Activated CD8-positive, alpha-beta memory T cell treated with anti-CD3 and anti-CD28 coated beads, Interleukin-2, amount 10 ng/mL, durations not matched to agents 7 days and 5 days (primary cell): Measurements from ENCODE around the gene PLA2G12B. TPM values are rescaled to one million over a fixed set of nuclear protein-coding genes. Genes with fewer than 3 reads are reported as not detected.
"Not testable (repeated sequence)": the region's sequence is repeated elsewhere in the genome, so short reads cannot be mapped to it uniquely, and the experiment has no call there.

Experiments
- ATAC-seq: fragments of 150-1000 bp; cut with Tn5 transposase; one replicate; pipeline ENCODE4 v1.10.0; 2021; ENCODE audit warnings: moderate library complexity
- CTCF ChIA-PET: fragments of 350-600 bp; sonication (Branson Sonifier 250); formaldehyde crosslinking; loops from one replicate; lab custom pipeline; 2021; ENCODE audit warnings: antibody characterized with exemption; lab: Charles Lee
- DNase-seq: peaks from one replicate; pipeline ENCODE4 v3.0.0-alpha.2; 2020
- H3K27ac Mint-ChIP-seq: one replicate; pipeline ENCODE4 v1.8.0; 2021; ENCODE audit warnings: mild to moderate bottlenecking, mixed read lengths
- H3K27me3 Mint-ChIP-seq: one replicate; pipeline ENCODE4 v1.8.0; 2021; ENCODE audit warnings: mixed read lengths
- H3K36me3 Mint-ChIP-seq: one replicate; pipeline ENCODE4 v1.8.0; 2021; ENCODE audit warnings: mild to moderate bottlenecking, mixed read lengths
- H3K4me1 Mint-ChIP-seq: one replicate; pipeline ENCODE4 v1.8.0; 2021; ENCODE audit warnings: mixed read lengths
- H3K4me3 Mint-ChIP-seq: one replicate; pipeline ENCODE4 v1.8.0; 2021; ENCODE audit warnings: mild to moderate bottlenecking, moderate library complexity, mixed read lengths
- H3K9me3 Mint-ChIP-seq: one replicate; pipeline ENCODE4 v1.8.0; 2022; ENCODE audit warnings: low read depth, mixed read lengths
- total RNA-seq, 2 experiments: library from RNA; stranded (reverse); gene quantifications; one replicate each; pipeline ENCODE4 v1.2.3, GENCODE V29; 2021

PLA2G12B gene, protein sequence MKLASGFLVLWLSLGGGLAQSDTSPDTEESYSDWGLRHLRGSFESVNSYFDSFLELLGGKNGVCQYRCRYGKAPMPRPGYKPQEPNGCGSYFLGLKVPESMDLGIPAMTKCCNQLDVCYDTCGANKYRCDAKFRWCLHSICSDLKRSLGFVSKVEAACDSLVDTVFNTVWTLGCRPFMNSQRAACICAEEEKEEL
- not detected for total RNA-seq

DNA sequence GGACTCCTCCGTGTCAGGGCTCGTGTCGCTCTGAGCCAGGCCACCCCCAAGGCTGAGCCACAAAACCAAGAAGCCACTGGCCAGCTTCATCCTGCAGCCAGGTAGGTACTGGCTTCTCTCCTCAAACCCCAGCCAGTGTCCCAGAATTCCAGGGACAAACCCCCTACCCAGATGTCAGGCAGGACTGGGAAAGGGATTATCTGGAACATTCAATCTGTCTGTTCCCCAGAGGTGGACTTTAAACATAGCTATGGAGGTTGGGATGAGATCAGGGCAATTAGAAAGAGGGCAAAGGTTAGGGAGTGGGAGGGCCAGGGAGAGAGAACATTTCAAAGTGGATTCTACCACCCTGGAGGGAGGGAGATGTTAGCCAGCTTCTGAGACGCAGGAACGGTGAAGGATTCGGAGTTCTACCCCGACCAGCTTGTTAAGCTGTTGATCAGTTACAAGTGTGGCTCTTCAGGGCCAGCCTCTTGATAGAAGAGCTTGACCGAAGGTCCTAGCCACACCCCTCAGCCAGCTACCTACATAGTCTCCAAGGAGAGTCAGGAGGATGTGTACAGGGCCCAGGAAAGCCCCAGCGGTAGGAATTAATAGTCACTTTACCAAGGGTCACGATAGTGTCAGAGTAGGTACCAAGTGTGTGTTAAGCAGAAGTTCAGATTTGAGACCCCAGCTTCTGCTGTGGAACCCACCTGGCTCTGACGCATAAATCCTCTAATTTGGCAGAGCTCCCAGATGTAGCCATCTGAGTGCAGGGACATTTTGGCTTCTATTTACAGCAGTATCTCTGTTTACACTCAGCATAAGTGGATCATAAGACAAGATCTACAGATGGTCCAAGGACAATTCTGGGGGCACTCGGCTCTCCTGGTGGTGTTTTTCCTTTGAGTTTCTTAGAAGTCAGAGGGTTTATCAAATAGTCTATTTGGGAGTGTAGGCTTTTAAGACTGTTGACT lies at the start of gene PLA2G12B:
TSS of gene PLA2G12B (minus strand) at position 211 of the 959 bp plus-strand sequence. CDS start at position 90, 121 bp downstream.
- Mint-ChIP-seq H3K27ac (no peak within 1 kb of the TSS), H3K4me1 (no peaks in the 10 kb centered on the region), H3K4me3 (no peak within 1 kb of the TSS), H3K27me3 (peaks cover 35% of the 10 kb centered on the region), H3K9me3 (no peaks in the 10 kb centered on the region), H3K36me3 (no peaks in the 10 kb centered on the region)
- no peak for DNase-seq
- no peak for ATAC-seq
- CTCF ChIA-PET, result interaction anchor here (0.7 kb wide), 1 partner anchor 290 kb away, joined by 4 read pairs; no protein-coding TSS in a partner anchor

DNA sequence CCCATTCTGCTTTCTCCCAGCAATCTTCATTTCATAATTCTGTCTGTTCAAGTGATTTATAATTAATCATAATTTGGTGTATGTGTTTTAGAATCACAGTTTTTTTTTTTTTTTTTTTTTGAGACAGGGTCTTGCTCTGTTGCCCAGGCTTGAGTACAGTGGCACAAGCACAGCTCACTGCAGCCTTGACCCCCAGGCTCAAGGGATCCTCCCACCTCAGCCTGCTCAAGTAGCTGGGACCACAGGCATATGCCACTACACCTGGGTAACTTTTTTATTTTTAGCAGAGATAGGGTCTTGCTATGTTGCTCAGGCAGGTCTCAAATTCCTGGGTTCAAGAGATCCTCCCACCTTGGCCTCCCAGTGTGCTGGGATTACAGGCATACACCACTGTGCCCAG lies 49.2 kb upstream of the PLA2G12B start:
- no peaks in the 10 kb centered on the region for H3K4me1 Mint-ChIP-seq
- no peaks in the 10 kb centered on the region for H3K27me3 Mint-ChIP-seq
- CTCF ChIA-PET, result interaction anchor here (0.6 kb wide), 1 partner anchor 772 kb away, joined by 3 read pairs; no protein-coding TSS in a partner anchor
- DNase-seq (no peak), ATAC-seq (no peak)
- H3K36me3 Mint-ChIP-seq, result peaks cover 37% of the 10 kb centered on the region
- H3K9me3 Mint-ChIP-seq, result no peaks in the 10 kb centered on the region
- no peak overlapping the region for H3K27ac Mint-ChIP-seq
- H3K4me3 Mint-ChIP-seq, result no peak overlapping the region

DNA sequence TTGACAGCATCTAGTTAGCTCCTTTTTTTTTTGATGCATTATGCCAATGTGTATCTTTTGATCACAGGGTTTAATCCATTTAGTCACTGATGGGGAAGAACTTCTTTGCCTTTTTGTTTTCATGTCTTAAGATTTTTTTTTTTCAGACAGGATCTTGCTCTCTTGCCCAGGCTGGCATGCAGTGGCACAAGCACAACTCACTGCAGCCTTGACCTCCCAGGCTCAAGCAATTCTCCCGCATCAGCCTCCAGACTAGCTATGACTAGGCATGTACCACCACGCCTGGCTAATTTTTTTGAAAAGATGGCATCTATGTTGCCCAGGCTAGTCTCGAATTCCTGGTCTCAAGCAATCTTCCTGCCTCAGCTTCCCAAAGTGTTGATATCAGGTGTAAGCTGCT lies 46.4 kb upstream of the PLA2G12B start:
- Mint-ChIP-seq H3K36me3 (peaks cover 27% of the 10 kb centered on the region), H3K27me3 (no peaks in the 10 kb centered on the region), H3K4me1 (peaks cover 2% of the 10 kb centered on the region), H3K9me3 (peaks cover 3% of the 10 kb centered on the region), H3K27ac (no peak overlapping the region), H3K4me3 (no peak overlapping the region)
- ATAC-seq, result no peak
- DNase-seq, result no peak
- CTCF ChIA-PET, result no interaction called here

DNA sequence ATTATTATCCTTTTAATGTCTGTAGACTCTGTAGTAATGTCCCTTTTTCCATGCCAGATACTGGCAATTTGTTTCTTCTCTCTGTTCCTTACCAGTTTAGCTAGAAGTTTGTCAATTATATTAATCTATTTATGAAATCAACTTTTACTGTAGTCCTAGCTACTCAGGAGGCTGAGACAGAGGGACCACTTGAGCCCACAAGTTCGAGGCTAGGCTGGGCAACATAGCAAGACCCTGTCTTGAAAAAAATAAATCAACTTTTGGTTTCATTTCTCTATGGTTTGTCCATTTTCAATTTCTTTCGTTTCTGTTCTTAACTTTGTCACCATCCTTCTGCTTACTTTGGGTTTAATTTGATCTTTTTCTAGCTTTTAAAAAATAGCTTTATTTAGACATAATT lies 42.5 kb upstream of the PLA2G12B start:
- no peaks in the 10 kb centered on the region for H3K27me3 Mint-ChIP-seq
- H3K4me1 Mint-ChIP-seq, result peaks cover 2% of the 10 kb centered on the region
- peaks cover 35% of the 10 kb centered on the region for H3K36me3 Mint-ChIP-seq
- ATAC-seq (no peak), DNase-seq (no peak)
- H3K9me3 Mint-ChIP-seq, result peaks cover 5% of the 10 kb centered on the region
- CTCF ChIA-PET, result no interaction called here
- no peak overlapping the region for H3K4me3 Mint-ChIP-seq
- no peak overlapping the region for H3K27ac Mint-ChIP-seq

DNA sequence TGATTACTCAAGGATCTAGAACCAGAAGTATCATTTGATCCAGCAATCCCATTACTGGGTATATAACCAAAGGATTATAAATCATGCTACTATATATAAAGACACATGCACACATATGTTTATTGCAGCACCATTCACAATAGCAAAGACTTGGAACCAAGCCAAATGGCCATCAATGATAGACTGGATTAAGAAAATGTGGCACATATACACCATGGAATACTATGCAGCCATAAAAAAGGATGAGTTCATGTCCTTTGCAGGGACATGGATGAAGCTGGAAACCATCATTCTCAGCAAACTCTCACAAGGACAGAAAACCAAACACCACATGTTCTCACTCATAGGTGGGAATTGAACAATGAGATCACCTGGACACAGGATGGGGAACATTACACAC lies 40.9 kb upstream of the PLA2G12B start:
- H3K4me3 Mint-ChIP-seq, H3K27me3 Mint-ChIP-seq, CTCF ChIA-PET, H3K27ac Mint-ChIP-seq, ATAC-seq, H3K4me1 Mint-ChIP-seq, H3K9me3 Mint-ChIP-seq, DNase-seq: not testable (repeated sequence)
- H3K36me3 Mint-ChIP-seq, result peaks cover 35% of the 10 kb centered on the region

DNA sequence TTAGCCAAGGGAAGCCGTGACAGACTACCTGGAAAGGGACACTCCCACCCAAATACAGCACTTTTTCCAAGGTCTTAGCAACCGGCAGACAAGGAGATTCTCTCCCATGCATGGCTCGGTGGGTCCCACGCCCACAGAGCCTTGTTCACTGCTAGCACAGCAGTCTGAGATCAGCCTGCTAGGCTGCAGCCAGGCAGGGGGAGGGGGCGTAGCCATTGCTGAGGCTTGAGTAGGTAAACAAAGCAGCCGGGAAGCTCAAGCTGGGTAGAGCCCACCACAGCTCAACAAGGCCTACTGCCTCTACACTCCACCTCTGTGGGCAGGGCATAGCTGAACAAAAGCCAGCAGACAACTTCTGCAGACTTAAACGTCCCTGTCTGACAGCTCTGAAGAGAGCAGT lies 35.2 kb upstream of the PLA2G12B start:
- H3K4me3 Mint-ChIP-seq, H3K4me1 Mint-ChIP-seq, H3K27me3 Mint-ChIP-seq, DNase-seq, H3K27ac Mint-ChIP-seq, CTCF ChIA-PET, ATAC-seq, H3K9me3 Mint-ChIP-seq: not testable (repeated sequence)
- H3K36me3 Mint-ChIP-seq, result peaks cover 32% of the 10 kb centered on the region

DNA sequence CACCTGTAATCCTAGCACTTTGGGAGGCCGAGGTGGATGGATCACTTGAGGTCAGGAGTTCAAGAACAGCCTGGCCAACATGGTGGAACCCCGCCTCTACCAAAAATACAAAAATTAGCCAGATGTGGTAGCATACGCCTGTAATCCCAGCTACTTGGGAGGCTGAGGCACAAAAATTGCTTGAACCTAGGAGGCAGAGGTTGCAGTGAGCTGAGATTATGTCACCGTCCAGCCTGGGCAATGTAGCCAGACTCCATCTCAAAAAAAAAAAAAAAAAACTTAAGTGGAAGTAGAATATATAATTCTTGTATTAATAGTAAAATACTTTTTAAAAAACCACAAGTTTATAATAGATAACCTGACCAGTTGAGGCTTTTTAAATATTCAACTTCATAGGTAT lies 30.0 kb upstream of the PLA2G12B start:
- H3K4me3 Mint-ChIP-seq, H3K9me3 Mint-ChIP-seq, ATAC-seq, H3K4me1 Mint-ChIP-seq, CTCF ChIA-PET, DNase-seq, H3K27me3 Mint-ChIP-seq, H3K27ac Mint-ChIP-seq: not testable (repeated sequence)
- peaks cover 13% of the 10 kb centered on the region for H3K36me3 Mint-ChIP-seq

DNA sequence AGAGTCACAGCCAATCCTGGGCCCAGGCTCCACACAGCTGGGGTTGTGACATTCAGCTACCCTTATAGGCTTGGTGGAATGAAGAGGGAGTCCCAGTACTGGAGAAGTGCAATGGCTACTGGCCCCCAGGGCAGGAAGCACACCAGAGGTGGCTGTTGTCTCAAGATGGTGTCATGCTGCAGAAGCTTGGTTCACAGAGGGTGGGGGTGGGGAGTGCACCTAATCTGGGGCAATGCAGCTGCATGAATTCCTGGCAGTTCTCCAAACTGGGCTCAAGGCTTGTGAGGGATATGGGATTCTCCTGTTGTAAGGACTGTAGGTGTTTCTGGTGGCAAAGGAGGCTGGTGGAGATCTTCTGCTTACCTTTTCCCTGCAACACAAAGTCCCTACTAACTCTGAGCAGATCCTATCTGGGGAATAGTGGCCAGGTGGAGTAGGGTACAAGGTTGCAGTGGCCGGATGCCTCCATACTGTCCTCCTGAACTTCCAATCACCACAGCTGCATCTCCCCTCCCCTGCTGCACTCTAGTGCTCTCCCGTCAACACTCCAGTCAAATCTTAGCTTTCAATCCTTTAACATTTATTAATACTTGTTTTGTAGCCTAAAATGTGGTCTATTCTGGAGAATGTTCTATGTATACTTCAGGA lies 27.4 kb upstream of the PLA2G12B start:
- Mint-ChIP-seq H3K36me3 (peaks cover 5% of the 10 kb centered on the region), H3K27ac (no peak overlapping the region), H3K9me3 (peaks cover 24% of the 10 kb centered on the region), H3K4me1 (no peaks in the 10 kb centered on the region), H3K4me3 (no peak overlapping the region), H3K27me3 (peaks cover 4% of the 10 kb centered on the region)
- CTCF ChIA-PET, result no interaction called here
- DNase-seq (no peak), ATAC-seq (no peak)

DNA sequence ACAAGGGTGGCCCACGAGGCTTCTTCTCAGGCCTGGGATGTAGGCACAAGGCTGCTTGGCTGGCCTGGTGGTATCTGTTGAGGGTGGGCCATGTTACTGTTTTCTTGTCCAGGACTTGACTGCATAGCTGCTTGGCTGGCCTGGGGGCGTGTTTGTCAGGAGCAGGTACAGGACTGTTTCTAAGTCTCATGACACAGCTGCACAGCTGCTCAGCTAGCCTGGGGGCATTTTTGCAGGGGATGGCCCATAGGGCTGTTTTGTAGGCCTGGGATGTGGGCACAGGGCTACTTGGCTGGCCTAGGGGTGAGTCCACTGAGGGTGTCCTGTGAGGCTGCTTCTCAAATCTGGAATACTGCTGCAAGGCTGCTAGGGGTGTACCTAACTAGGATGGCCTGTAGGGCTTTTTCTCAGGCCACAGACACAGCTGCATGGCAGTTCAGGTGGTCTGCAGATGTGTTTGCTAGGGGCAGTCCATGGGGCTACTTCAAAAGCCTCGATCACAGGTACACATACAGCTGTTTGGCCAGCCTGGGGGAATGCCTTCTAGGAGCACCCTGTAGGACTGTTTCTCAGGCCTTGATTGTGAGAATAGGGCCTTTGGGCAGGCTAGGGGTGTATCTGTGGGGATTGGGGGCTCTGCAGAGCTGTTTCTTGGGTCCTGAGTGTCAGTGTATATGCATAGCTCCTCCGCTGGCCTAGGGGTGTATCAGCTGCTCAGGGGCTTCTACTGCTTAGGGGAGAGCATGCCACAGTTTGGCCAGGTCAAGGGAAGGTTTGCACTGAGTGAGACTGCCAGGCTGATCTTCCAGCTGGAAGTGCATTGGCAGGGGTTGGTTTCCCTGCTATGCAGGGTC lies 26.6 kb upstream of the PLA2G12B start:
- Mint-ChIP-seq H3K27me3 (peaks cover 6% of the 10 kb centered on the region), H3K27ac (no peak overlapping the region), H3K4me1 (no peaks in the 10 kb centered on the region), H3K36me3 (peaks cover 7% of the 10 kb centered on the region), H3K4me3 (no peak overlapping the region), H3K9me3 (peaks cover 26% of the 10 kb centered on the region)
- DNase-seq, result no peak
- ATAC-seq, result no peak
- CTCF ChIA-PET, result no interaction called here

DNA sequence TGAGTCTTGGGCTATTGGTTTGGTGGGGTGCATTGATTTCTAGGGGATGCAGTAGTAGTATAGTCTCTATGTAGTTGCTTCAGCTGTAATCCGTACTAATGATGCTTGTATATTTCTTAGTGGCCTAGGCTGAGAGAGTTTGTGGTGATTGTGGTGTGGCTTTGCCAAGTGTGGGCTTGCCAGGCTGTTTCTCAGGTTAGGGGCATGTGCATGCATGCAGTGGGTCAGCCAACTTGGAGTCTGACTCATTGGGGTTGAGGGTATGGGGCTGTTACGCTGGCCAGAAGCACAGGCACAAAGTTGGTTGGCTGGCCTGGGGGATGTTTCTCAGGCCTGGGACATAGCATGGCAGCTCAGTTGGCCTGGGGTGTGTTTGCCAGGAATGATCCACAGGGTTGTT lies 25.7 kb upstream of the PLA2G12B start:
- ATAC-seq, result no peak

DNA sequence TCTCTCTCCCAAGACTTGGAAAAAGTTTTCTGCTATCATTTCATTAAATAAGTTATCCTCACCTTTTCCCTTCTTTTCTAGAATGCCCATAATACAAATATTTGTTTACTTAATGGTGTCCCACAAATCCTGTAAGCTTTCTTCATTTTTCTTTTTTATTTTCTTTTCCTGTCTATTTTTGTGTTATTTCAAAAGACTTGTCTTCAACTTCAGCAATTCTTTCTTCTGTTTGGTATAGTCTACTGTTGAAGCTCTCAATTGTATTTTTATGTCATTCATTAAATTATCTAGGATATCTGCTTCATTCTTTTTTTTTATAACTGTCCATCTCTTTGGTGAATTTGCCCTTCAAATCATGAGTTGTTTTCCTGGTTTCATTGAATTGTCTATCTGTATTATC lies 25.1 kb upstream of the PLA2G12B start:
- H3K36me3 Mint-ChIP-seq, result peaks cover 7% of the 10 kb centered on the region
- CTCF ChIA-PET, result no interaction called here

More for the DNA sequence above, 25.7 kb upstream of the PLA2G12B start:
- Mint-ChIP-seq H3K4me1 (no peaks in the 10 kb centered on the region), H3K9me3 (peaks cover 29% of the 10 kb centered on the region), H3K27ac (no peak overlapping the region), H3K4me3 (no peak overlapping the region), H3K27me3 (peaks cover 12% of the 10 kb centered on the region), H3K36me3 (peaks cover 7% of the 10 kb centered on the region)
- CTCF ChIA-PET, result no interaction called here
- DNase-seq, result no peak

DNA sequence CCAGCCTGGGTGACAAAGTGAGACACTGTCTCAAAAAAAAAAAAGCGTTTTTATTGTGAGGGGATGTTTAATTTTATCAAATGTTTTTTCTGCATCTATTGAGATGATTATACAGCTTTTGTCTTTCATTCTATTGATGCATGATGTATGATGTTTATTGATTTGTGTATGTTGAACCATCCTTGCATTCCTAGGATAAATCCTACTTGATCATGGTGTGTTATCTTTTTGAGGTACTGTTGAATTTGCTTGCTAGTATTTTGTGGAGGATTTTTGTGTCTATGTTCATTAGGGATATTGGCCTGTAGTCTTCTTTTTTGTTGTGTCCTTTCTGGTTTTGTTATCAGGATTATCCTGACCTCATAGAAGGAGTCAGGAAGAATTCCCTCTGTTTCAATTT lies 22.3 kb upstream of the PLA2G12B start:
- H3K4me1 Mint-ChIP-seq, result no peaks in the 10 kb centered on the region
- no peak for ATAC-seq
- H3K9me3 Mint-ChIP-seq, result peaks cover 30% of the 10 kb centered on the region
- DNase-seq, result no peak
- H3K4me3 Mint-ChIP-seq, result no peak overlapping the region
- H3K27ac Mint-ChIP-seq, result no peak overlapping the region
- peaks cover 9% of the 10 kb centered on the region for H3K36me3 Mint-ChIP-seq
- CTCF ChIA-PET, result no interaction called here
- H3K27me3 Mint-ChIP-seq, result peaks cover 21% of the 10 kb centered on the region

More for the DNA sequence above, 25.1 kb upstream of the PLA2G12B start:
- ATAC-seq (no peak), DNase-seq (no peak)
- H3K4me3 Mint-ChIP-seq, result no peak overlapping the region
- peaks cover 30% of the 10 kb centered on the region for H3K9me3 Mint-ChIP-seq
- no peak overlapping the region for H3K27ac Mint-ChIP-seq
- peaks cover 14% of the 10 kb centered on the region for H3K27me3 Mint-ChIP-seq
- H3K4me1 Mint-ChIP-seq, result no peaks in the 10 kb centered on the region

DNA sequence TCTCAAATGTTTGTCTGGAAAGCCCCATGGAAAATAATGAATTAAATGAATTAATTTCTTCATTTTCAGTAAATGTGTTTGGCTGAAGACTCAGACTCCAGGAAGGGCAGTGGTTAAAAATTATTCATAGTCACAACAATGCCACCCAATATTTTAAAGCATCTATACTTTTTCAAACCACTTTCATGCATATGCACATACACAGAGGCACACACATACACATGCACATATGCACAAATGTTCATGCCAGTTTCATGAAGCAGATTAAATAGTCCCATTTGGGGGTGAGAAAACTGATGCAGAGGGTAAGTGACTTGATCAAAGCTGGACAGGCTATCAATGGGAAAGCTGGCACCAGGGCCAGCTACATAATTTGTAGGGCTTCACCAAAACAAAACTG lies 1.4 kb upstream of the PLA2G12B start:
- Mint-ChIP-seq H3K27me3 (peaks cover 41% of the 10 kb centered on the region), H3K27ac (no peak overlapping the region), H3K36me3 (no peaks in the 10 kb centered on the region), H3K9me3 (no peaks in the 10 kb centered on the region), H3K4me1 (no peaks in the 10 kb centered on the region), H3K4me3 (no peak overlapping the region)
- CTCF ChIA-PET, result no interaction called here
- ATAC-seq (no peak), DNase-seq (no peak)
